Ishikawa (cell line): ENCODE measurements around the gene H3-3A.

Experiments
- CEBPB ChIP-seq: IDR thresholded peaks from 2 replicates; pipeline ENCODE4 v1.6.1; 2012
- CREB1 ChIP-seq: IDR thresholded peaks from 2 replicates; pipeline ENCODE4 v1.6.1; 2012; ENCODE audit warnings: low read depth
- EGR1 ChIP-seq: IDR thresholded peaks from 2 replicates; pipeline ENCODE4 v1.6.1; 2012
- EP300 ChIP-seq: IDR thresholded peaks from 2 replicates; pipeline ENCODE4 v1.6.1; 2012; ENCODE audit warnings: borderline replicate concordance
- FOXM1 ChIP-seq: IDR thresholded peaks from 2 replicates; pipeline ENCODE4 v1.6.1; 2012; ENCODE audit warnings: low read depth, borderline replicate concordance
- RAD21 ChIP-seq: IDR thresholded peaks from 2 replicates; pipeline ENCODE4 v1.6.1; 2012; ENCODE audit warnings: low read depth
- TAF1 ChIP-seq: IDR thresholded peaks from 2 replicates; pipeline ENCODE4 v1.6.1; 2012; ENCODE audit warnings: low read depth, mild to moderate bottlenecking
- TCF12 ChIP-seq: IDR thresholded peaks from 2 replicates; pipeline ENCODE4 v1.6.1; 2012; ENCODE audit warnings: low read depth
- TEAD4 ChIP-seq: IDR thresholded peaks from 2 replicates; pipeline ENCODE4 v1.6.1; 2012
- USF1 ChIP-seq: IDR thresholded peaks from 2 replicates; pipeline ENCODE4 v1.6.1; 2012
- YY1 ChIP-seq: IDR thresholded peaks from 2 replicates; pipeline ENCODE4 v1.6.1; 2012; ENCODE audit warnings: low read depth
- ZBTB7A ChIP-seq: IDR thresholded peaks from 2 replicates; pipeline ENCODE4 v1.6.1; 2012; ENCODE audit warnings: low read depth
- TF ChIP-seq, protein P1 (sequence below): IDR thresholded peaks from 2 replicates; pipeline ENCODE4 v1.6.1; 2012
- TF ChIP-seq, protein P2 (sequence below): IDR thresholded peaks from 2 replicates; pipeline ENCODE4 v1.6.1; 2012; ENCODE audit warnings: low read depth, mild to moderate bottlenecking

- TF ChIP-seq CEBPB (no peak), EGR1 (no peak), TCF12 (no peak), TAF1 (no peak), EP300 (no peak), TEAD4 (no peak), CREB1 (no peak), ZBTB7A (no peak), USF1 (no peak), FOXM1 (no peak), RAD21 (no peak), YY1 (no peak)
- TF ChIP-seq, protein P1, sequence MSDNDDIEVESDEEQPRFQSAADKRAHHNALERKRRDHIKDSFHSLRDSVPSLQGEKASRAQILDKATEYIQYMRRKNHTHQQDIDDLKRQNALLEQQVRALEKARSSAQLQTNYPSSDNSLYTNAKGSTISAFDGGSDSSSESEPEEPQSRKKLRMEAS: no peak
- TF ChIP-seq, protein P2, sequence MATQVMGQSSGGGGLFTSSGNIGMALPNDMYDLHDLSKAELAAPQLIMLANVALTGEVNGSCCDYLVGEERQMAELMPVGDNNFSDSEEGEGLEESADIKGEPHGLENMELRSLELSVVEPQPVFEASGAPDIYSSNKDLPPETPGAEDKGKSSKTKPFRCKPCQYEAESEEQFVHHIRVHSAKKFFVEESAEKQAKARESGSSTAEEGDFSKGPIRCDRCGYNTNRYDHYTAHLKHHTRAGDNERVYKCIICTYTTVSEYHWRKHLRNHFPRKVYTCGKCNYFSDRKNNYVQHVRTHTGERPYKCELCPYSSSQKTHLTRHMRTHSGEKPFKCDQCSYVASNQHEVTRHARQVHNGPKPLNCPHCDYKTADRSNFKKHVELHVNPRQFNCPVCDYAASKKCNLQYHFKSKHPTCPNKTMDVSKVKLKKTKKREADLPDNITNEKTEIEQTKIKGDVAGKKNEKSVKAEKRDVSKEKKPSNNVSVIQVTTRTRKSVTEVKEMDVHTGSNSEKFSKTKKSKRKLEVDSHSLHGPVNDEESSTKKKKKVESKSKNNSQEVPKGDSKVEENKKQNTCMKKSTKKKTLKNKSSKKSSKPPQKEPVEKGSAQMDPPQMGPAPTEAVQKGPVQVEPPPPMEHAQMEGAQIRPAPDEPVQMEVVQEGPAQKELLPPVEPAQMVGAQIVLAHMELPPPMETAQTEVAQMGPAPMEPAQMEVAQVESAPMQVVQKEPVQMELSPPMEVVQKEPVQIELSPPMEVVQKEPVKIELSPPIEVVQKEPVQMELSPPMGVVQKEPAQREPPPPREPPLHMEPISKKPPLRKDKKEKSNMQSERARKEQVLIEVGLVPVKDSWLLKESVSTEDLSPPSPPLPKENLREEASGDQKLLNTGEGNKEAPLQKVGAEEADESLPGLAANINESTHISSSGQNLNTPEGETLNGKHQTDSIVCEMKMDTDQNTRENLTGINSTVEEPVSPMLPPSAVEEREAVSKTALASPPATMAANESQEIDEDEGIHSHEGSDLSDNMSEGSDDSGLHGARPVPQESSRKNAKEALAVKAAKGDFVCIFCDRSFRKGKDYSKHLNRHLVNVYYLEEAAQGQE: no peak
Observed at GRCh38 chr1:226097866-226098625, 35.5 kb downstream of the H3-3A start.
